ENCODE results near the gene PRR20G.

PRR20G gene

GRCh38 chr3:127262533-127262932 is 25.3 kb downstream of the PRR20G start:
- no peak for DNase-seq (ENCODE audit: low read depth)
- Histone ChIP-seq H3K36me3 (ENCODE audit: control insufficient read depth, insufficient read depth, low read length, severe bottlenecking) (no peaks in the 10 kb centered on the region), H3K9me3 (ENCODE audit: control insufficient read depth, low read length) (peaks cover 1% of the 10 kb centered on the region), H3K27me3 (replicated peaks; ENCODE audit: control insufficient read depth, insufficient read depth, low read length) (peaks cover 53% of the 10 kb centered on the region), H3K4me1 (ENCODE audit: control insufficient read depth, insufficient read depth, low read length) (no peaks in the 10 kb centered on the region), H3K4me3 (ENCODE audit: low read length) (no peak overlapping the region), H3K9ac (ENCODE audit: low read length) (no peak overlapping the region)

- Histone ChIP-seq H3K4me1 (ENCODE audit: control insufficient read depth, insufficient read depth, low read length) (no peaks in the 10 kb centered on the region), H3K9me3 (ENCODE audit: control insufficient read depth, low read length) (no peaks in the 10 kb centered on the region), H3K4me3 (ENCODE audit: low read length) (no peak overlapping the region), H3K9ac (ENCODE audit: low read length) (no peak overlapping the region), H3K36me3 (ENCODE audit: control insufficient read depth, insufficient read depth, low read length, severe bottlenecking) (no peaks in the 10 kb centered on the region), H3K27me3 (replicated peaks; ENCODE audit: control insufficient read depth, insufficient read depth, low read length) (peaks cover 57% of the 10 kb centered on the region)
- DNase-seq (ENCODE audit: low read depth): no peak
Observed at GRCh38 chr3:127261925-127262324, 25.9 kb downstream of the PRR20G start.

- H3K4me3 ChIP-seq (ENCODE audit: low read length): no peak overlapping the region
- H3K27me3 ChIP-seq (replicated peaks; ENCODE audit: control insufficient read depth, insufficient read depth, low read length): peaks cover 53% of the 10 kb centered on the region
- H3K9ac ChIP-seq (ENCODE audit: low read length): no peak overlapping the region
- no peaks in the 10 kb centered on the region for H3K36me3 ChIP-seq (ENCODE audit: control insufficient read depth, insufficient read depth, low read length, severe bottlenecking)
- H3K4me1 ChIP-seq (ENCODE audit: control insufficient read depth, insufficient read depth, low read length): no peaks in the 10 kb centered on the region
- no peaks in the 10 kb centered on the region for H3K9me3 ChIP-seq (ENCODE audit: control insufficient read depth, low read length)
- DNase-seq (ENCODE audit: low read depth): no peak
Observed at GRCh38 chr3:127260826-127261555, 26.9 kb downstream of the PRR20G start.

- no peak overlapping the region for H3K4me3 ChIP-seq (ENCODE audit: low read length)
- H3K27me3 ChIP-seq (replicated peaks; ENCODE audit: control insufficient read depth, insufficient read depth, low read length): peaks cover 49% of the 10 kb centered on the region
- H3K36me3 ChIP-seq (ENCODE audit: control insufficient read depth, insufficient read depth, low read length, severe bottlenecking): no peaks in the 10 kb centered on the region
- DNase-seq (ENCODE audit: low read depth): no peak
- H3K9ac ChIP-seq (ENCODE audit: low read length): no peak overlapping the region
- H3K4me1 ChIP-seq (ENCODE audit: control insufficient read depth, insufficient read depth, low read length): no peaks in the 10 kb centered on the region
- no peaks in the 10 kb centered on the region for H3K9me3 ChIP-seq (ENCODE audit: control insufficient read depth, low read length)
Observed at GRCh38 chr3:127260416-127260815, 27.4 kb downstream of the PRR20G start.

GRCh38 chr3:127259882-127260281 is 28.0 kb downstream of the PRR20G start:
- Histone ChIP-seq H3K36me3 (ENCODE audit: control insufficient read depth, insufficient read depth, low read length, severe bottlenecking) (no peaks in the 10 kb centered on the region), H3K27me3 (replicated peaks; ENCODE audit: control insufficient read depth, insufficient read depth, low read length) (peaks cover 45% of the 10 kb centered on the region), H3K9ac (ENCODE audit: low read length) (no peak overlapping the region), H3K4me1 (ENCODE audit: control insufficient read depth, insufficient read depth, low read length) (no peaks in the 10 kb centered on the region), H3K4me3 (ENCODE audit: low read length) (no peak overlapping the region), H3K9me3 (ENCODE audit: control insufficient read depth, low read length) (no peaks in the 10 kb centered on the region)
- DNase-seq (ENCODE audit: low read depth): no peak

GRCh38 chr3:127258733-127259132 is 29.1 kb downstream of the PRR20G start:
- no peaks in the 10 kb centered on the region for H3K9me3 ChIP-seq (ENCODE audit: control insufficient read depth, low read length)

GRCh38 chr3:127257351-127257750 is 30.5 kb downstream of the PRR20G start:
- Histone ChIP-seq H3K9me3 (ENCODE audit: control insufficient read depth, low read length) (no peaks in the 10 kb centered on the region), H3K36me3 (ENCODE audit: control insufficient read depth, insufficient read depth, low read length, severe bottlenecking) (no peaks in the 10 kb centered on the region), H3K4me3 (ENCODE audit: low read length) (no peak overlapping the region), H3K27me3 (replicated peaks; ENCODE audit: control insufficient read depth, insufficient read depth, low read length) (peaks cover 35% of the 10 kb centered on the region), H3K4me1 (ENCODE audit: control insufficient read depth, insufficient read depth, low read length) (no peaks in the 10 kb centered on the region), H3K9ac (ENCODE audit: low read length) (no peak overlapping the region)
- no peak for DNase-seq (ENCODE audit: low read depth)

More at GRCh38 chr3:127258733-127259132, 29.1 kb downstream of the PRR20G start:
- H3K9ac ChIP-seq (ENCODE audit: low read length): no peak overlapping the region
- DNase-seq (ENCODE audit: low read depth): no peak
- H3K27me3 ChIP-seq (replicated peaks; ENCODE audit: control insufficient read depth, insufficient read depth, low read length): peaks cover 36% of the 10 kb centered on the region
- no peak overlapping the region for H3K4me3 ChIP-seq (ENCODE audit: low read length)
- H3K4me1 ChIP-seq (ENCODE audit: control insufficient read depth, insufficient read depth, low read length): no peaks in the 10 kb centered on the region
- no peaks in the 10 kb centered on the region for H3K36me3 ChIP-seq (ENCODE audit: control insufficient read depth, insufficient read depth, low read length, severe bottlenecking)

GRCh38 chr3:127256733-127257271 is 31.0 kb downstream of the PRR20G start:
- no peak for DNase-seq (ENCODE audit: low read depth)
- H3K4me3 ChIP-seq (ENCODE audit: low read length): no peak overlapping the region
- H3K9ac ChIP-seq (ENCODE audit: low read length): no peak overlapping the region
- no peaks in the 10 kb centered on the region for H3K36me3 ChIP-seq (ENCODE audit: control insufficient read depth, insufficient read depth, low read length, severe bottlenecking)
- no peaks in the 10 kb centered on the region for H3K9me3 ChIP-seq (ENCODE audit: control insufficient read depth, low read length)
- peaks cover 36% of the 10 kb centered on the region for H3K27me3 ChIP-seq (replicated peaks; ENCODE audit: control insufficient read depth, insufficient read depth, low read length)
- H3K4me1 ChIP-seq (ENCODE audit: control insufficient read depth, insufficient read depth, low read length): no peaks in the 10 kb centered on the region

GRCh38 chr3:127256138-127256537 is 31.7 kb downstream of the PRR20G start:
- H3K9me3 ChIP-seq (ENCODE audit: control insufficient read depth, low read length): no peaks in the 10 kb centered on the region
- H3K4me1 ChIP-seq (ENCODE audit: control insufficient read depth, insufficient read depth, low read length): no peaks in the 10 kb centered on the region

GRCh38 chr3:127255516-127255915 is 32.3 kb downstream of the PRR20G start:
- Histone ChIP-seq H3K4me3 (ENCODE audit: low read length) (no peak overlapping the region), H3K36me3 (ENCODE audit: control insufficient read depth, insufficient read depth, low read length, severe bottlenecking) (no peaks in the 10 kb centered on the region), H3K9me3 (ENCODE audit: control insufficient read depth, low read length) (no peaks in the 10 kb centered on the region), H3K9ac (ENCODE audit: low read length) (no peak overlapping the region), H3K27me3 (replicated peaks; ENCODE audit: control insufficient read depth, insufficient read depth, low read length) (peaks cover 36% of the 10 kb centered on the region), H3K4me1 (ENCODE audit: control insufficient read depth, insufficient read depth, low read length) (no peaks in the 10 kb centered on the region)
- DNase-seq (ENCODE audit: low read depth): no peak

More at GRCh38 chr3:127256138-127256537, 31.7 kb downstream of the PRR20G start:
- H3K27me3 ChIP-seq (replicated peaks; ENCODE audit: control insufficient read depth, insufficient read depth, low read length): peaks cover 36% of the 10 kb centered on the region
- no peak overlapping the region for H3K9ac ChIP-seq (ENCODE audit: low read length)
- no peaks in the 10 kb centered on the region for H3K36me3 ChIP-seq (ENCODE audit: control insufficient read depth, insufficient read depth, low read length, severe bottlenecking)
- DNase-seq (ENCODE audit: low read depth): no peak
- H3K4me3 ChIP-seq (ENCODE audit: low read length): no peak overlapping the region

GRCh38 chr3:127254730-127255129 is 33.1 kb downstream of the PRR20G start:
- Histone ChIP-seq H3K9me3 (ENCODE audit: control insufficient read depth, low read length) (peaks cover 2% of the 10 kb centered on the region), H3K9ac (ENCODE audit: low read length) (no peak overlapping the region), H3K36me3 (ENCODE audit: control insufficient read depth, insufficient read depth, low read length, severe bottlenecking) (no peaks in the 10 kb centered on the region), H3K4me3 (ENCODE audit: low read length) (no peak overlapping the region), H3K27me3 (replicated peaks; ENCODE audit: control insufficient read depth, insufficient read depth, low read length) (peaks cover 31% of the 10 kb centered on the region), H3K4me1 (ENCODE audit: control insufficient read depth, insufficient read depth, low read length) (no peaks in the 10 kb centered on the region)
- no peak for DNase-seq (ENCODE audit: low read depth)

All from adipocyte (in vitro differentiated cells).